ENCODE results near the gene OR4X2.
"Not testable (repeated sequence)": the region's sequence is repeated elsewhere in the genome, so short reads cannot be mapped to it uniquely, and the experiment has no call there.

DNA sequence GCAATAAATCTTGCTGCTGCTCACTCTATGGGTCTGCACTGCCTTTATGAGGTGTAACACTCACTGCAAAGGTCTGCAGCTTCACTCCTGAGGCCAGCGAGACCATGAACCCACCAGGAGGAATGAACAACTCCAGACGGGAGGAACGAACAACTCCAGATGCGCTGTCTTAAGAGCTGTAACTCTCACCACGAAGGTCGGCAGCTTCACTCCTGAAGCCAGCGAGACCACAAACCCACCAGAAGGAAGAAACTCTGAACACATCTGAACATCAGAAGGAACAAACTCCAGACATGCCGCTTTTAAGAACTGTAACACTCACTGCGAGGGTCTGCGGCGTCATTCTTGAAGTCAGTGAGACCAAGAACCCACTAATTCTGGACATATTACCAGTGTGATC, 14.8 kb upstream of the OR4X2 start:
- not testable (repeated sequence) for TF ChIP-seq POLR2A, EP300 (IDR thresholded peaks at IDR 0.05)
- TF ChIP-seq, protein P1, sequence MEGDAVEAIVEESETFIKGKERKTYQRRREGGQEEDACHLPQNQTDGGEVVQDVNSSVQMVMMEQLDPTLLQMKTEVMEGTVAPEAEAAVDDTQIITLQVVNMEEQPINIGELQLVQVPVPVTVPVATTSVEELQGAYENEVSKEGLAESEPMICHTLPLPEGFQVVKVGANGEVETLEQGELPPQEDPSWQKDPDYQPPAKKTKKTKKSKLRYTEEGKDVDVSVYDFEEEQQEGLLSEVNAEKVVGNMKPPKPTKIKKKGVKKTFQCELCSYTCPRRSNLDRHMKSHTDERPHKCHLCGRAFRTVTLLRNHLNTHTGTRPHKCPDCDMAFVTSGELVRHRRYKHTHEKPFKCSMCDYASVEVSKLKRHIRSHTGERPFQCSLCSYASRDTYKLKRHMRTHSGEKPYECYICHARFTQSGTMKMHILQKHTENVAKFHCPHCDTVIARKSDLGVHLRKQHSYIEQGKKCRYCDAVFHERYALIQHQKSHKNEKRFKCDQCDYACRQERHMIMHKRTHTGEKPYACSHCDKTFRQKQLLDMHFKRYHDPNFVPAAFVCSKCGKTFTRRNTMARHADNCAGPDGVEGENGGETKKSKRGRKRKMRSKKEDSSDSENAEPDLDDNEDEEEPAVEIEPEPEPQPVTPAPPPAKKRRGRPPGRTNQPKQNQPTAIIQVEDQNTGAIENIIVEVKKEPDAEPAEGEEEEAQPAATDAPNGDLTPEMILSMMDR (IDR thresholded peaks at IDR 0.05) = not testable (repeated sequence)

Measured in ovary (tissue), 3 donors.